Measurements from ENCODE around the gene SLC7A8.

SLC7A8 gene

DNA sequence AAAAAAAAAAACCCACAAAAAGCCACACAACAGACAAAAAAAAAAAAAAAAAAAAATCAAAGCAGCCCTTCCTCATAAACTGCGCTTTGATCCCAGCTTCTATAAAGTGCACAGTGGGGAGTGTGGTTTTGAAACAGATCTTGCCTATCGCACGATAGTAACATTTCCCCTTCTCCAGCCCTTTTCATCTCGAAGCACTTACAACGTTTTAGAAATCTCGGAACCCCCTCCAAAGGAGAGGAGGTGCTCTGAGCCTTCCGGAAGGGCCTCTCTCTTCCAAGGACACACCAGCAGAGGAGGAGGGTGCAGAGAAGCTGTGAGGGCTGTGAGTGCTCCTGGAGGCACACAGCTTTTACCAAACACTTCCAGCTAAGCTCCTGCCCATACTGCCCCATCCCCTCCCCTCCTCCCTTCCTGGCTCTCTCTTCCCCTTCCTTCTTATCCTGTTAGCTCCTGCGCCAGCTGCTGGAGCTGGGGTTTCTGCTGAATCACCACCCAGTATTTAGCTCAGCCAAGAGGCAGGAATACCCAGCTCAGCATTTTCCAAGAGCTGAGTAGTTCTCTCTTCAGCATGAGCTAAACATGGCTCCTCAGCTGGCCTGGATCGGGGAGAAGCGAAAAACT is 28.4 kb downstream of the SLC7A8 start:
- no peak for DNase-seq

- DNase-seq: peak; percentile 19 to 31
These were observed 29.3 kb downstream of the SLC7A8 start for GRCh38 chr14:23153851-23154796.

DNA sequence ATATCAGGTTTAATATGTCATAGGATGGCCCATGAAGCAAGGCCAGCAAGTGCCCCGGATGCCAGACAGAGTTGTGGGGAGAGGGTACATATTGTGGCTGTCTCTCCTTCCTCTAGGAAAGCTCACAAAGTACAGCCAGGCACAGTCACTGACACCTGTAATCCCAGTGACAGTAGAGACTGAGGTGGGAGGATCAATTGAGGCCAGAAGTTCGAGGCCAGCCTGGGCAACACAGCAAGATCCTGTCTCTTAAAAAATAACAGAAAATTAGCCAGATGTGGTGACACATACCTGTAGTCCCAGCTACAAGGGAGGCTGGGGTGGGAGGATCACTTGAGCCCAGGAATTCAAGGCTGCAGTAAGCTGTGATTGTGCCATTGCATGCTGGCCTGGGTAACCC is 32.1 kb downstream of the SLC7A8 start:
- no peak for DNase-seq

GRCh38 chr14:23149745-23150144 is 33.7 kb downstream of the SLC7A8 start:
- no peak for DNase-seq

DNA sequence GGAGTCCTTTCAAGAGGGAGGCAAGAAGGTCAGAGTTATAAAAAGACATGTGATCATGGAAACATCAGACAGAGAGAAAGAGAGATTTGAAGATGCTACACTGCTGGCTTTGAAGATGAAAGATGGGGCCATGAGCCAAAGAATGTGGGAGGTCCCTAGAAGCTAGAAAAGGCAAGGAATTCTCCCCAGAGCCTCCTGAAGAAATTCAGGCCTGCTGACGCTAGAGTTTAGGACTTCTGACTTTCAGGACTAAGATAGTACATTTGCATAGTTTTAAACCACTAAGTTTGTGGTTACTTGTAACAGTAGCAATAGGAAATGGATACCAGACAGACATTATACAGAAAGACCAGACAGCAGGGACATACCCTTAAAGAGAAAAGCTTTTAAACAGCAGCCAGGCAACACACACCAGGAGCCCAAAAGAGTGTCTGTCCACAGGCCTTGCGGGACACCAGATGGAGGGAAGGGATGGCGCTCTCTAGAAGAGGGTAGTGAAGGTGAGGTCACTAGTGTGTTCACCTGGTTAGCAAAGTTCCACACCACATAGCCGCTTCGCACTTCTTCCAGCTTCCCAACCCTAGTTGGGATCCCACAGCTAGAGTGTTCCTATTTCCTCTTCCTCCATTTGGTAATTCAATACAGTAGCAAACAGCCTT is 34.7 kb downstream of the SLC7A8 start:
- DNase-seq: no peak

- no peak for DNase-seq
These were observed 35.8 kb downstream of the SLC7A8 start for GRCh38 chr14:23147676-23148075.

DNA sequence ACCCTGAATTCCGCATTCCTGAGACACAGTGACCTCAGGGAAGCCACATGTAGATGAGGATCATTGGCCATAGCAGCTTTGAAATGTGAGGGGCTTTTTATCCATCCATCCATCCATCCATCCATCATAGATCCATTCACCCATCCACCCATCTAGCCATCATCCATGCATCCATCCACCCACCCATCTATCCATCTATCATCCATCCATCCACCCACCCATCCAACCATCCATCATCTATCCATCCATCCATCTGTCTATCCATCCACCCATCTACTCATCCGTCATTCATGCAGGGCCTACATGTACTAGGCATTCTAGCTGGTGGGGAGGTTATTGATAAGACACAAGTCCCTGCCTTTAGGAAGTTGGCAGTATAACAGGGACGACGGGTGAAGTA is 36.5 kb downstream of the SLC7A8 start:
- DNase-seq: no peak

- no peak for DNase-seq
These were observed 37.0 kb downstream of the SLC7A8 start for GRCh38 chr14:23146351-23146910.

DNA sequence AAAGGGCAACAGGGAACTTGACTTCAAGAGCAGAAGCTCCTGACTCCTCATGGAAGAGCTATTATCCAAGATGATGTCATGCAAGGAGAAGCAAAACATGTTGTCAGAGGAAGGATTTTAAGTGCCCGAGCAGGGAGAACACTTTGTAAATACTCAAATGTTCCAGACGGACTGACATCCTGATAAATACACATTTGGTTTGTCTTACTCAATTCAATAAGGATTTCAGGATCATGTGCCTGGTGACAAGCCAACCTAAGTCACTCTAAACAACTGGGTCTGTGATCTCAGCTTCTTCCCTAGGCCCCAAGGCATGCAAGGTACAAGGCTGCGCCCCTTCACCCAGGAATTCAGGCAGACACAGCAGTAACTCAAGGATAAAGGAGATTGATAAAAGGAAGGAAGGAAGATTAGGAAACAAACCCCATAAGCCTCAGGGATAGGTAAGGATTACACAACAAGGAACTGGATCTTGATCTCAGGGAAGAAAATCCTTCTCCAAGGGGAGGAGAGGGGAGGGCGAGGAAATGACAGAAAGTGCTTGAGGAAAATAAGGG is 37.6 kb downstream of the SLC7A8 start:
- DNase-seq: no peak

DNA sequence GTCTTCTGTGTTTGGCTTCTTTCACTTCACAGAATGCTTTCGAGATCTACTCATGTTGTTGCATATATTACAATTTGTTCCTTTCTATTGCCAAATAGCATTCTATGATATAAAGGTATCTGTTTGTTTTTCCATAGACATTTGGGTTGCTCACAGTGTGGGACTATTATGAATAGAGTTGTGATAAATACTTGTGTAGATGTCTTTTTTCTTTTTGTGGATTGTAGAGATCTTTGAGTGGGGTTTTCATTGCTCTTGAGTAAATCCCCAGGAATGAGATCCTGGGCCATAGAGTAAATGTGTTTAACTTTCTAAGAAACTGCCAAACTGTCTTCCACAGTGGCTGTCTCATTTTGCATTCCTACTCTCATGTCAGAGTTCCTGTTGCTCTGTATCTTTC is 39.5 kb downstream of the SLC7A8 start:
- no peak for DNase-seq

DNA sequence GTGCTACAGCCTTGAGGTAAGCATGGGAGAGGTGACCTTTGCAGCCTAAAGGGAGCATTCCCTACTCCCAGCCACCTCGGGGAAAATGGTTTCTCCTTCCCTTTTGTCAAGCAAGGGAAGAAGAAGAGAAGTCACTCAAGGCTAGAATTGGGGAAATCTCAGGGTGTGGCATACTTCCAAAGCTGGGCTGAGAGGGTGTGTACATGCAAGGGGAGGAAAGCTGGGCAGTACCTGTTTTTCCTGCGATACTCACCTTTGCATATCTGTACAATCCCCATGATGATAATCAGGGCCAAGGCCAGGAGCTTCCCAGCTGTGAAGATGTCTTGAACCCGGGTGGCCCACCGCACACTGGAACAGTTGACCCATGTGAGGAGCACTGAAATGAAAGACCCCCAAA is 40.6 kb downstream of the SLC7A8 start:
- DNase-seq: no peak

- DNase-seq: no peak
These were observed 41.6 kb downstream of the SLC7A8 start for GRCh38 chr14:23141706-23142444.

DNA sequence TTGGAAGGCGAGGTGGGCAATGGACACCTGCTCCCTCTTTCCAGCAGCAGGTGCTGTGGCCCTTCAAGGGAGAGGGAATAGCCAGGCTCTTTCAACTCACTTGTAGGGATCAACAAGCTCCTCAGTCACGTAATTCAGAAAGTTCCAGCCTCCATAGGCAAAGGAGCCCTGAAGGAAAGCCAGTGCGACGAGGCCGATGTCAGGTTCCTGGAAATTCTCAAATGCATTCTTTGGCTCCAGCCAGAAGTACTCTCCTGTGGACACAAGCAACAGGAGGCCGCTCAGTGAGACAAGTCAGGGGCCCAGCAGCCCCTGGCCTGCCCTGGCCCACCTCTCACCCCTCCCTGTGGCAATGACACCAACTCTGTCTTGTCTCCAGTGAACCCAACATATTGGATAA is 43.1 kb downstream of the SLC7A8 start:
- no peak for DNase-seq

DNA sequence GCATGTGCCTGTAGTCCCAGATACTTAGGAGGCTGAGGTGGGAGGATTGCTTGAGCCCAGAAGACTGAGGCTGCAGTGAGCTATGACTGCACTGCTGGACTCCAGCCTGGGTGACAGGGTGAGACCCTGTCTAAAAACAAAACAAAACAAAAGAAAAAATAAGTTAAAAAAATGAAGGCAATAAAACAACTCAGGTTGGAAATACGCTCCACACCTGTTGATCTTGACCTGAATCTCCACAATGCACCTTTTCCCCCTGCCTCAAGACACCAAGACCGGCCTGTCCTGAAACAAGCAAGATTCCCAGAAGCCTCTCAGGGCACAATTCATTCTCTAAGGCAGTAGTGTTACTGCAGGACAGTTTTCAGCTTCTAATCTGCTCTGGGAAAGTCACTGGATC is 43.6 kb downstream of the SLC7A8 start:
- DNase-seq: no peak

DNA sequence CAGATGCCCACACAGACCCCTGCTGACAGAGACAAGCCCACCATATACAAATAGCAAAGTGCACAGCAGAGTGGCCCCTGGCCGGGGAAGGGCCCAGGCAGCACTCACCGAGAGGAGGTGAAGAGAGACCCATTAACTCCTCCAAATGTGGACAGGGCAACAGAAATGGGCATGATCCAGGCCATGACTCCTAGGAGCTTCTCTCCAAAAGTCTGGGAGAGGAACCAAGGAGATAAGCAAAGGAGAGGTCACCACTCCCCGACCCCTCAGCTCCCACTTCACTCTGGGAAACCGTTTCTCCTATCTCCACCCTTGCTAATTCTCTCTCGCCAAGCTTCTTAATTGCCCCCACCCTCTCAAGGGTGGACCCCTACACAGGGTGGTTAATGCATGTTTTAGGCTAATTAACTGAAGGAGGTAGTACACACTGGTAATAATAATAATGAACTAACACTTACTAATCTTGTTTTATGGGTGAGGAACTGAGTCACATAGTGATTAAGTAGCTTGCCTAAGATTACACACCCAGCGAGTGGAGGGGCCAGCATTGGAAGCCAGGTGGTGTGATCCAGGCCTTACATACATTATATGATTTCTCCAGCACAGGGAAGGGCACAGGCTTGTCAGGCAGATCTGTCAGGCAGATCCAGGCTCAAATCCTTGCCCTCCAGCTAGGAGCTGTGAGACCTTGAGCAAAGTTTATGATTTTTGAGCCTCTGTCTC is 45.5 kb downstream of the SLC7A8 start:
- no peak for DNase-seq

- DNase-seq: no peak
These were observed 46.2 kb downstream of the SLC7A8 start for GRCh38 chr14:23137192-23137812.

DNA sequence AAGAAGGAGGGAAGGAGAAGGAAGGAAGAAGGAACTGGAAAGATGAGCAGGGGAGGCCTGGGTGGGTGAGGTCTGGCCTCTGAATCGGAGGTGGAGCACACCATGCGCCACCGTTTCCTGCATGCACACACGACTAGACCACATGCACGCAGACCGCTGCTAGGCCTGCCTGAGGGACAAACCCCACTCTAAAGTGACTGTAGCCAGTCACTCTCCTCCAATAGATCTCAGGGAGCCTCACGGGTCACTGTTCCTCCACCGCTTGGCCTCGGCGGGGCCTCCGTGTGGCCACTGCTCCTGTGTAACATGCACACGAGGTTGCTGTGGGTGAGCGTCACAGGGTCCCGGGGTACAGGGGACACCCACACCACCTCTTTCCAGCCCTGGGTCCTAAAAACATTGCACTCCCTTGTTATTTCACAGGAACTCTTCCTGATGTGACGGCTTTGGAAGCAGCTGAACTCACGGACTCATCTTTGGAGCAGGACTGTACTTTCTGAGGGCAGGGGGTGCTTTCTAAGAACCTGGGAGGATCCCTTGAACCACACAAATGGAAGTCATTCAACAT is 46.8 kb downstream of the SLC7A8 start:
- DNase-seq: no peak

DNA sequence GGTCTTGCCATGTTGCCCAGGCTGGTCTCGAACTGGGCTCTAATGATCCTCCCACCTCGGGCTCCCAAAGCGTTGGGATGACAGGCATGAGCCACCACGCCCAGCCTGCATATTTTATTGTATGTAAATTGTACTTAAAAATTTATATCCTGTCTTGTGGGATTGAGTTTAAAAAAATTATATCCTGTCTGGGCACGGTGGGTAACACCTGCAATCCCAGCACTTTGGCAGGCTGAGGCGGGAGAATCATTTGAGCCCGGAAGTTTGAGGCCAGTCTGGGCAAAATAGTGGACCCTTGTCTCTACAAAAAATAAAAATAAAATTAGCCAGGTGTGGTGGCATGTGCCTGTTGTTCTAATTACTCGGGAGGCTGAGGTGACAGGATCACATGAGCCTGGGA is 50.5 kb downstream of the SLC7A8 start:
- no peak for DNase-seq

GRCh38 chr14:23131482-23131881 is 52.0 kb downstream of the SLC7A8 start:
- DNase-seq: no peak

DNA sequence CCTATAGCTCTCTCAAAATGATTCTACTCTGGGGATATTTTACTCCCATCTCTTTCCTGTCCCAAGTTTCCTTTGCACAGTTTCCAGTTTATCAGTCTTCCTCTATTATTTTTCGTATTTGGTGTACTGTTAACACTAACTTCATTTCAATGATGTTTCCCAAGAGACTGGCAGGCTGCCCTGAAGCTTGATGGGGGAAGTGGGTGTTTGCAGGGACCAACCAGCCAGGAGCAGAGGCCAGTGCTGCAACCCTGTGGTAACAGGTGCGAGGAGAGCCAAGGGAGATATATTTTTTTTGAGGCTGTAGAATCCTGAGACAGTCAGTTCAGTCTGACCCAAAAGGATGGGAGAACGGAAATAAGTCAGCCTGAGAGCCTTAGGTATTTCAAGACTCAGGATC is 52.6 kb downstream of the SLC7A8 start:
- DNase-seq: no peak

GRCh38 chr14:23129759-23130316 is 53.6 kb downstream of the SLC7A8 start:
- DNase-seq: no peak

All from activated CD4-positive, alpha-beta T cell treated with anti-CD3 and anti-CD28 coated beads, Interleukin-2, amount 50 U/mL, for 48 hours (primary cell).